GM21515 (cell line): ENCODE measurements around the gene NRXN3.

Source experiments
- ATAC-seq: cut with Tn5 transposase; IDR thresholded peaks from one replicate; pipeline ENCODE4 v1.9.1; 2021; ENCODE audit not compliant: unreplicated experiment

The NRXN3 gene

GRCh38 chr14:79701371-79701770 lies 1531.2 kb downstream of the NRXN3 start:
- ATAC-seq = no peak

GRCh38 chr14:79702197-79702596 lies 1532.0 kb downstream of the NRXN3 start:
- no peak for ATAC-seq

- no peak for ATAC-seq
Observed at GRCh38 chr14:79703209-79703608, 1533.0 kb downstream of the NRXN3 start.

GRCh38 chr14:79704041-79704807 lies 1534.1 kb downstream of the NRXN3 start:
- no peak for ATAC-seq

GRCh38 chr14:79705126-79705894 lies 1535.1 kb downstream of the NRXN3 start:
- no peak for ATAC-seq

GRCh38 chr14:79706382-79706781 lies 1536.2 kb downstream of the NRXN3 start:
- no peak for ATAC-seq

GRCh38 chr14:79708426-79709388 lies 1538.5 kb downstream of the NRXN3 start:
- no peak for ATAC-seq

GRCh38 chr14:79709573-79709972 lies 1539.4 kb downstream of the NRXN3 start:
- no peak for ATAC-seq

- ATAC-seq = no peak
Observed at GRCh38 chr14:79712302-79712950, 1542.3 kb downstream of the NRXN3 start.

- ATAC-seq = no peak
Observed at GRCh38 chr14:79721399-79722084, 1551.4 kb downstream of the NRXN3 start.

GRCh38 chr14:79724934-79725717 lies 1555.0 kb downstream of the NRXN3 start:
- no peak for ATAC-seq

GRCh38 chr14:79727900-79728299 lies 1557.7 kb downstream of the NRXN3 start:
- no peak for ATAC-seq

GRCh38 chr14:79728331-79728730 lies 1558.2 kb downstream of the NRXN3 start:
- no peak for ATAC-seq

- no peak for ATAC-seq
Observed at GRCh38 chr14:79729731-79730130, 1559.6 kb downstream of the NRXN3 start.

- ATAC-seq = no peak
Observed at GRCh38 chr14:79730196-79730595, 1560.0 kb downstream of the NRXN3 start.

GRCh38 chr14:79730953-79731352 lies 1560.8 kb downstream of the NRXN3 start:
- ATAC-seq = no peak

- ATAC-seq = no peak
Observed at GRCh38 chr14:79732911-79733655, 1562.9 kb downstream of the NRXN3 start.

GRCh38 chr14:79734151-79734550 lies 1564.0 kb downstream of the NRXN3 start:
- no peak for ATAC-seq

- ATAC-seq = no peak
Observed at GRCh38 chr14:79734656-79735055, 1564.5 kb downstream of the NRXN3 start.
